ENCODE results near the gene DOP1B.

Gene DOP1B

DNA sequence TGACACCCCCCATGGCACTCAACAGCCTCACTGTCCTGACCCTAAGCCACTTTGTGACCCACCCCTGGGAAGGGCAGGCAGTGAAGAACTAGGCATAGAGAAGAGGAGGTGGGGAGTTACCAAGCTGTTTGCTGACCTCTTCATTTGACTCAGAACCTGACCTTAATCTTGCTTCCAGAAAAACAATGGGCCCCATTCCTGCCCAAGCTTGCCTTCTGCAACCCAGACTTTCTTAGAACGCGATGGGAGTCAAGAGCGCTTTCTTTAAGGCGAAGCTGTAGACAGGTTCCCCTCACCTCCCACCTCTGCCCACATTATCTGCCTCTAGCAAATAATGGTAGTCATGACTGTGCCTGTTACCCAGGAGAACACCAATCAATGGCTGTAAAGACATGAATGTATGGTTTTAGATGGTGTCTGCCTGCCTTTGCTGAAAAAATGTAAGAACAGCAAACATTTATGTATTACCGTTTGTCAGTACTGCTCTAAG, 30.0 kb upstream of the DOP1B start:
- Histone ChIP-seq H3K9me3 (ENCODE audit: insufficient read depth, low read depth, low read length) (no peaks in the 10 kb centered on the region), H3K27me3 (ENCODE audit: insufficient read depth, low read length, poor library complexity, severe bottlenecking) (no peaks in the 10 kb centered on the region), H3K9me2 (replicated peaks; ENCODE audit: low read depth, low read length) (no peaks in the 10 kb centered on the region), H3K4me1 (ENCODE audit: insufficient read depth, low read length, poor library complexity, severe bottlenecking) (peaks cover 14% of the 10 kb centered on the region), H3K36me3 (ENCODE audit: insufficient read depth, low read length) (no peaks in the 10 kb centered on the region), H4K20me1 (ENCODE audit: insufficient read depth, low read length, poor library complexity, severe bottlenecking) (no peaks in the 10 kb centered on the region), H3K4me2 (ENCODE audit: low read depth, low read length, poor library complexity, severe bottlenecking) (no peak overlapping the region), H3K9ac (ENCODE audit: low read depth, low read length, poor library complexity, severe bottlenecking) (no peak overlapping the region), H3K79me2 (ENCODE audit: insufficient read depth, low read length) (no peaks in the 10 kb centered on the region), H3F3A (ENCODE audit: low read depth) (0 out of 2 replicates have a peak, but pooled peaks cover 6% of the 10 kb centered on the region), H3K4me3 (ENCODE audit: low read length, poor library complexity, severe bottlenecking) (no peak overlapping the region), H2AFZ (ENCODE audit: low read length) (no peak overlapping the region)
- TF ChIP-seq, protein P1, sequence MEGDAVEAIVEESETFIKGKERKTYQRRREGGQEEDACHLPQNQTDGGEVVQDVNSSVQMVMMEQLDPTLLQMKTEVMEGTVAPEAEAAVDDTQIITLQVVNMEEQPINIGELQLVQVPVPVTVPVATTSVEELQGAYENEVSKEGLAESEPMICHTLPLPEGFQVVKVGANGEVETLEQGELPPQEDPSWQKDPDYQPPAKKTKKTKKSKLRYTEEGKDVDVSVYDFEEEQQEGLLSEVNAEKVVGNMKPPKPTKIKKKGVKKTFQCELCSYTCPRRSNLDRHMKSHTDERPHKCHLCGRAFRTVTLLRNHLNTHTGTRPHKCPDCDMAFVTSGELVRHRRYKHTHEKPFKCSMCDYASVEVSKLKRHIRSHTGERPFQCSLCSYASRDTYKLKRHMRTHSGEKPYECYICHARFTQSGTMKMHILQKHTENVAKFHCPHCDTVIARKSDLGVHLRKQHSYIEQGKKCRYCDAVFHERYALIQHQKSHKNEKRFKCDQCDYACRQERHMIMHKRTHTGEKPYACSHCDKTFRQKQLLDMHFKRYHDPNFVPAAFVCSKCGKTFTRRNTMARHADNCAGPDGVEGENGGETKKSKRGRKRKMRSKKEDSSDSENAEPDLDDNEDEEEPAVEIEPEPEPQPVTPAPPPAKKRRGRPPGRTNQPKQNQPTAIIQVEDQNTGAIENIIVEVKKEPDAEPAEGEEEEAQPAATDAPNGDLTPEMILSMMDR (conservative IDR thresholded peaks at IDR 0.05; ENCODE audit: low read length), result no peak
- no peak for TF ChIP-seq EZH2phosphoT487 (IDR thresholded peaks at IDR 0.05; ENCODE audit: borderline replicate concordance)

DNA sequence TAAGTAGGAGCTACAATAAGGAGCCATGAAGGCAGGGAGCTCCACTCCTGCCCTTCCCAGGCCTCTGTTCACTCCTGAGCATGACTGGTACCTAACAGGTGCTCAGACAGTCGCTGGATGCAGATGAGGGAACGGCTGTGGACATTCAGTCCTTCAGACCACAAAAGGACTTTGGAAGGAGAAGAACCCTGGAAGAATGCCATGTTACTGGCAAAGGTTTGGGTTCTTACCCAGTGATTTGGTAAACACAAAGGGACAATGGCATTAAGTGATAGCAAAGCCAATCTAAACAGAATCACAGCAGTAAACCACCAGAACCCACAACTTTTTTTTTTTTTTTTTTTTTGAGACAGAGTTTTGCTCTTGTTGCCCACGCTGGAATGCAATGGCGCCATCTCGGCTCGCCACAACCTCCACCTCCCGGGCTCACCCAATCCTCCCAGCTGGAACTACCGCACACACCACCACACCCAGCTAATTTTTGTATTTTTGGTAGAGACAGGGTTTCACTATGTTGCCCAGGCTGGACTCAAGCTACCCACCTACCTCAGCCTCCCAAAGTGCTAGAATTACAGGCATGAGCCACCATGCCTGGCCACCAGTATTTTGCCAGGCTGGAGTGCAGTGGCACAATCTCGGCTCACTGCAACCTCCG, 29.2 kb upstream of the DOP1B start:
- Histone ChIP-seq H2AFZ (ENCODE audit: low read length) (no peak overlapping the region), H3K4me1 (ENCODE audit: insufficient read depth, low read length, poor library complexity, severe bottlenecking) (peaks cover 14% of the 10 kb centered on the region), H3K9ac (ENCODE audit: low read depth, low read length, poor library complexity, severe bottlenecking) (no peak overlapping the region), H3K36me3 (ENCODE audit: insufficient read depth, low read length) (no peaks in the 10 kb centered on the region), H3K4me2 (ENCODE audit: low read depth, low read length, poor library complexity, severe bottlenecking) (no peak overlapping the region), H3K27me3 (ENCODE audit: insufficient read depth, low read length, poor library complexity, severe bottlenecking) (no peaks in the 10 kb centered on the region), H4K20me1 (ENCODE audit: insufficient read depth, low read length, poor library complexity, severe bottlenecking) (no peaks in the 10 kb centered on the region), H3F3A (ENCODE audit: low read depth) (0 out of 2 replicates have a peak, but pooled peaks cover 6% of the 10 kb centered on the region), H3K79me2 (ENCODE audit: insufficient read depth, low read length) (no peaks in the 10 kb centered on the region), H3K9me3 (ENCODE audit: insufficient read depth, low read depth, low read length) (no peaks in the 10 kb centered on the region), H3K4me3 (ENCODE audit: low read length, poor library complexity, severe bottlenecking) (no peak overlapping the region), H3K9me2 (replicated peaks; ENCODE audit: low read depth, low read length) (no peaks in the 10 kb centered on the region)
- no peak for TF ChIP-seq EZH2phosphoT487 (IDR thresholded peaks at IDR 0.05; ENCODE audit: borderline replicate concordance)
- TF ChIP-seq, protein P1 (conservative IDR thresholded peaks at IDR 0.05; ENCODE audit: low read length), result no peak

DNA sequence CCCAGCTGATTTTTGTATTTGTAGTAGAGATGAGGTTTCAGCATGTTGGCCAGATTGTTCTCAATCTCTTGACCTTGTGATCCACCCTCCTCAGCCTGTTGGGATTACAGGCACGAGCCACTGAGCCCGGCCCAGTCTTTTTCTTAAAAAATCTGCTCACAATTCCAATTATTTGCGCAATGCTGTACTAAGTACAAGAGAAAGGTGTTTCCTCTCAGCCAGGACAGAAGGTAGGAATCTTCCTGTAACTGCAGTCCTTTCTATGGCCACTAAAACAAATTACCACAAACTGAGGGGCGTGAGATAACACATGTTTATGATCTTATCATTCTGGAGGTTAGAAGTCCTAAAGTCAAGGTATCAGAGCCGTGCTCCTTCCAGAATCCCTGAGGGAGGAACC, 28.6 kb upstream of the DOP1B start:
- no peaks in the 10 kb centered on the region for H4K20me1 ChIP-seq (ENCODE audit: insufficient read depth, low read length, poor library complexity, severe bottlenecking)
- H3K4me1 ChIP-seq (ENCODE audit: insufficient read depth, low read length, poor library complexity, severe bottlenecking), result peaks cover 14% of the 10 kb centered on the region
- H3K4me2 ChIP-seq (ENCODE audit: low read depth, low read length, poor library complexity, severe bottlenecking), result no peak overlapping the region
- no peak overlapping the region for H3K9ac ChIP-seq (ENCODE audit: low read depth, low read length, poor library complexity, severe bottlenecking)
- no peaks in the 10 kb centered on the region for H3K36me3 ChIP-seq (ENCODE audit: insufficient read depth, low read length)
- TF ChIP-seq, protein P1 (conservative IDR thresholded peaks at IDR 0.05; ENCODE audit: low read length), result 0 out of 2 replicates have a peak, but pooled peaks have one; percentile 27
- TF ChIP-seq EZH2phosphoT487 (IDR thresholded peaks at IDR 0.05; ENCODE audit: borderline replicate concordance), result no peak
- H3K9me2 ChIP-seq (replicated peaks; ENCODE audit: low read depth, low read length), result no peaks in the 10 kb centered on the region
- 0 out of 2 replicates have a peak, but pooled peaks cover 6% of the 10 kb centered on the region for H3F3A ChIP-seq (ENCODE audit: low read depth)
- no peaks in the 10 kb centered on the region for H3K9me3 ChIP-seq (ENCODE audit: insufficient read depth, low read depth, low read length)
- H3K27me3 ChIP-seq (ENCODE audit: insufficient read depth, low read length, poor library complexity, severe bottlenecking), result no peaks in the 10 kb centered on the region
- no peaks in the 10 kb centered on the region for H3K79me2 ChIP-seq (ENCODE audit: insufficient read depth, low read length)
- H3K4me3 ChIP-seq (ENCODE audit: low read length, poor library complexity, severe bottlenecking), result no peak overlapping the region
- 0 out of 2 replicates have a peak overlapping the region, but pooled peaks have one; percentile 31 for H2AFZ ChIP-seq (ENCODE audit: low read length)

Data from Loucy (cell line).